ENCODE results near the gene CTLA4.
A peak's percentile ranks its signal among the peaks of the same experiment; 100 is the strongest.
"Not testable (repeated sequence)": the region's sequence is repeated elsewhere in the genome, so short reads cannot be mapped to it uniquely, and the experiment has no call there.

The CTLA4 gene

DNA sequence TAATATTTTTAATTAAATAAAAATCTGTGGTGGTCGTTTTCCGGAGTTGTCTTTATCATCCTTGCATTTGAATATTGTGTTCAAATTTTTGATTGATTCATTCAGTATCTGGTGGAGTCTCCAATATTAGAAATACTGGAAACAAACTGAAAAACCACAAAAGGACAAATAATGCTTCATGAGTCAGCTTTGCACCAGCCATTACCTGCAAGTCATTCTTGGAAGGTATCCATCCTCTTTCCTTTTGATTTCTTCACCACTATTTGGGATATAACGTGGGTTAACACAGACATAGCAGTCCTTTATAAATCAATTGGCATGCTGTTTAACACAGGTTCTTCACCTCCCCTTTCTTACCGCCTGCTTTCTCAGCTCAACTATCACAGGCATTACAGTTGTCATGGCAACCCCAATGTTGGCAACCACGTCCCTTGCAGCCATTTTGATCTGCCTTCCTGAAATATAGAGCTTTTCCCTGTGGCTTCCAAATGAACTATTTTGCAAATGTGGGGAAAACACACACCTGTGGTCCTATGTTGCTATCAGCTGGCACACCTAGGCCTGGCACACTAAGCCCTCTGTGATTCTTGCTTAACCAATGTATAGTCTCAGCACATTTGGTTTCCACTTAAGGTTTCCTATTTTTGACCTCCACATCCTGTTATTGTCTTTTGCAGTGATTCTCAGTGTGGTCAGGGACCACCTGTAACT is 6.5 kb downstream of the CTLA4 start:
- H3K4me3 ChIP-seq (ENCODE audit: low read length in 2 of 2): no peak overlapping the region
- H3K27me3 ChIP-seq (ENCODE audit: control insufficient read depth in 1 of 2, insufficient read depth in 2 of 2, low read length in 2 of 2): no peaks in the 10 kb centered on the region
- no peaks in the 10 kb centered on the region for H3K9me3 ChIP-seq (ENCODE audit: control insufficient read depth in 2 of 2, low read length in 2 of 2)
- H3K36me3 ChIP-seq (ENCODE audit: control insufficient read depth in 2 of 2, insufficient read depth in 2 of 2, low read length in 2 of 2): no peaks in the 10 kb centered on the region
- no peak overlapping the region for H3K9ac ChIP-seq (ENCODE audit: low read length in 2 of 2)
- no peak overlapping the region for H3K27ac ChIP-seq (ENCODE audit: low read length)
- H3K4me1 ChIP-seq (ENCODE audit: control insufficient read depth, insufficient read depth, low read length): peaks cover 2% of the 10 kb centered on the region

DNA sequence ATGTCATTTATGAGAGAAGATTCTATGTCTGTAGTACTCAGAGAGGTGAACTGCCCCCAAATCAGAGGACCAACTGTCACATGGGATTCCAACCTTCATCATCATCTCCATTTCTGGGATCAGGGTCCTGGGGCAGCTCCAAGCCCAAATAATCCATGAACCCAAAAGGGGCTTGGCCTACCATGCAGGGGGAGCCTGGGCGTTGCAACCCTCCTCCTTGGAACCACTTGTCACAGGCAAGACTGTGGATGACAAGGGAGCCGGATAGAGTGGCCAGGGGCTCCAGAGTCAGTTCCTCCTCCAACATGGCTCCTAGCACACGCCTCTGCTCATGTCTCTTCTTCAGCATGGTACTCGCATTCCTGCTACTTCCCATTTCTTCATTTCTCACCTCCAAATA is 7.9 kb downstream of the CTLA4 start:
- no peaks in the 10 kb centered on the region for H3K9me3 ChIP-seq (ENCODE audit: control insufficient read depth in 2 of 2, low read length in 2 of 2)
- no peak overlapping the region for H3K27ac ChIP-seq (ENCODE audit: low read length)
- peaks cover 2% of the 10 kb centered on the region for H3K4me1 ChIP-seq (ENCODE audit: control insufficient read depth, insufficient read depth, low read length)
- no peak overlapping the region for H3K9ac ChIP-seq (ENCODE audit: low read length in 2 of 2)
- H3K4me3 ChIP-seq (ENCODE audit: low read length in 2 of 2): no peak overlapping the region
- no peaks in the 10 kb centered on the region for H3K27me3 ChIP-seq (ENCODE audit: control insufficient read depth in 1 of 2, insufficient read depth in 2 of 2, low read length in 2 of 2)
- no peaks in the 10 kb centered on the region for H3K36me3 ChIP-seq (ENCODE audit: control insufficient read depth in 2 of 2, insufficient read depth in 2 of 2, low read length in 2 of 2)

DNA sequence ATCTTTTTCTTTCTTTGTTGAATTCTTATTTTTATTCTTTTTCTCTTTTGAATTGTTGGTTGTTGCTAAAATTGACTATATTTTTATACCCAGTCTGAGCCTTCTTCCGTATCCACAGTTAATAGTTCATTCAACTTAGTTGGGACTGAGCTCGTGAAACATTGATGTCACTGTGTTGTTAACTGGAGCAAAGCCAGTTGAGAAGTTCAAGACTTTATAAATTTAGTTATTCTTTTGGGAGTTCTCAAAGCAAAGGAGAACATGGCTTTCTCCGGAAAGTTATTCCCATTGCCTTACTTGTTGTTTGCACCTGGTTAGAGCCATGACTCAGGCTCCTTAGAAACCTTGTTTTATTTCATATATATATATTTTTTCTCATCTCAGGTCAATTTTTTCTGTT is 8.8 kb downstream of the CTLA4 start:
- Histone ChIP-seq H3K9ac (ENCODE audit: low read length in 2 of 2) (no peak overlapping the region), H3K9me3 (ENCODE audit: control insufficient read depth in 2 of 2, low read length in 2 of 2) (no peaks in the 10 kb centered on the region), H3K27ac (ENCODE audit: low read length) (no peak overlapping the region), H3K4me1 (ENCODE audit: control insufficient read depth, insufficient read depth, low read length) (peaks cover 2% of the 10 kb centered on the region), H3K27me3 (ENCODE audit: control insufficient read depth in 1 of 2, insufficient read depth in 2 of 2, low read length in 2 of 2) (no peaks in the 10 kb centered on the region), H3K36me3 (ENCODE audit: control insufficient read depth in 2 of 2, insufficient read depth in 2 of 2, low read length in 2 of 2) (no peaks in the 10 kb centered on the region), H3K4me3 (ENCODE audit: low read length in 2 of 2) (no peak overlapping the region)

DNA sequence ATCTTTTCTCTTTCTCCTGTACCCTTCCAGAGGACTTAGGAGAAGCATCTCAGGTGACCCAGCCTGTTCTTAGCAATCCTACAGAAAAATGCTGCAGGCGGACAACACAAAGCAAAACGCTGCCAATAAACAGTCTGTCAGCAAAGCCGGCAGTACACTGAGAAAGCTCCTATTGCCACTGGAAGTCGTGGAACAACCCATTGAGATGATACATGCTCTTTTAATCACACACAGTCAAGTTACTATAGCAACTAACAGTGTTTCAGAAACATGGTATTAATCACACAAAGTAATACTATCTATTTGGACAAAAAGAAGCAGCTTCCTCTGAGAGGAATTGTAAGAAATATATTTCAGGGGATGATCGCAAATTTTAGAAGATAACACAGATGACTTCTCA is 10.5 kb downstream of the CTLA4 start:
- Histone ChIP-seq H3K4me3 (ENCODE audit: low read length in 2 of 2) (no peak overlapping the region), H3K9ac (ENCODE audit: low read length in 2 of 2) (no peak overlapping the region), H3K27me3 (ENCODE audit: control insufficient read depth in 1 of 2, insufficient read depth in 2 of 2, low read length in 2 of 2) (no peaks in the 10 kb centered on the region), H3K4me1 (ENCODE audit: control insufficient read depth, insufficient read depth, low read length) (peaks cover 9% of the 10 kb centered on the region), H3K9me3 (ENCODE audit: control insufficient read depth in 2 of 2, low read length in 2 of 2) (no peaks in the 10 kb centered on the region), H3K27ac (ENCODE audit: low read length) (no peak overlapping the region), H3K36me3 (ENCODE audit: control insufficient read depth in 2 of 2, insufficient read depth in 2 of 2, low read length in 2 of 2) (no peaks in the 10 kb centered on the region)

DNA sequence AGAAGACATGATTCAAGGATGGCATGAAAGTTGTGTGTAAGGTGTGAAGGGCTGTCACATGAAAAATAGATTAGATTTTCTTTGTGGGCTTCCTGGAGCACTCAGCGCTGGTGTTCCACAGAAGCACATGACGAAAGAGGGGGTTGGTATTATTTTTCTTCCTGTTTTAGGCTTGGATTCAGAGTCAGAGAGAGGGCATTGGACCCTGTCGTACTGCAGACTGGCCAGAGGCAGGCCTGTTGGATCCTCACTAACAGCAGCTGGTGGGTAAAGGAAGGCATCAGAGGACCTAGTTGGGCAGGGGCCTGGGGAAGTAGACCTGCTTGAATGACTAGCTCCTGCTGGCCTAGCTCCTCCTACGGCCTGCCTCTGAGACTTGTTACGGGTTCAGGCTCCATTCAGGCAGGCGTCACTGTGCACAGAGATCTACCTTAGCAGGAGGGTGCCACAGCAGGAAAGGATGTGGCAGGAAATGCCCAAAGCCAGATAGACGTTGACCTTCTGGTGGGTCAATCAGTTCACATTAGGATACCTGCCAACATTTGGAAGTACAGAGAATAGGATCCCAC is 13.1 kb downstream of the CTLA4 start:
- Histone ChIP-seq H3K4me1 (ENCODE audit: control insufficient read depth, insufficient read depth, low read length) (peaks cover 14% of the 10 kb centered on the region), H3K9ac (ENCODE audit: low read length in 2 of 2) (no peak overlapping the region), H3K4me3 (ENCODE audit: low read length in 2 of 2) (no peak overlapping the region), H3K27ac (ENCODE audit: low read length) (no peak overlapping the region), H3K27me3 (ENCODE audit: control insufficient read depth in 1 of 2, insufficient read depth in 2 of 2, low read length in 2 of 2) (no peaks in the 10 kb centered on the region), H3K36me3 (ENCODE audit: control insufficient read depth in 2 of 2, insufficient read depth in 2 of 2, low read length in 2 of 2) (no peaks in the 10 kb centered on the region), H3K9me3 (ENCODE audit: control insufficient read depth in 2 of 2, low read length in 2 of 2) (no peaks in the 10 kb centered on the region)

DNA sequence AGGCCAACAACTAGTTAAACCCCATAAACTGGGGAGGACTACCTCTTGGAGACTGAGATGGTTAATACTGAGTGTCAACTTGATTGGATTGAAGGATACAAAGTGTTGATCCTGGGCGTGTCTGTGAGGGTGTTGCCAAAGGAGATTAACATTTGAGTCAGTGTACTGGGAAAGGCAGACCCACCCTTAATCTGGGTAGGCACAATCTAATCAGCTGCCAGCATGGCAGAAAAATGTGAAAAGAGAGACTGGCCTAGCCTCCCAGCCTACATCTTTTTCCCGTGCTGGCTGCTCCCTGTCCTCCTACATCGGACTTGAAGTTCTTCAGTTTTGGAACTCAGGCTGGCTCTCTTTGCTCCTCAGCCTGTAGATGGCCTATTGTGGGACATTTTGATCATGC is 13.6 kb downstream of the CTLA4 start:
- not testable (repeated sequence) for H3K27me3 ChIP-seq (ENCODE audit: control insufficient read depth in 1 of 2, insufficient read depth in 2 of 2, low read length in 2 of 2); H3K36me3 ChIP-seq (ENCODE audit: control insufficient read depth in 2 of 2, insufficient read depth in 2 of 2, low read length in 2 of 2); H3K4me3 ChIP-seq (ENCODE audit: low read length in 2 of 2); H3K27ac ChIP-seq (ENCODE audit: low read length); H3K9me3 ChIP-seq (ENCODE audit: control insufficient read depth in 2 of 2, low read length in 2 of 2); H3K9ac ChIP-seq (ENCODE audit: low read length in 2 of 2)
- peaks cover 14% of the 10 kb centered on the region for H3K4me1 ChIP-seq (ENCODE audit: control insufficient read depth, insufficient read depth, low read length)

DNA sequence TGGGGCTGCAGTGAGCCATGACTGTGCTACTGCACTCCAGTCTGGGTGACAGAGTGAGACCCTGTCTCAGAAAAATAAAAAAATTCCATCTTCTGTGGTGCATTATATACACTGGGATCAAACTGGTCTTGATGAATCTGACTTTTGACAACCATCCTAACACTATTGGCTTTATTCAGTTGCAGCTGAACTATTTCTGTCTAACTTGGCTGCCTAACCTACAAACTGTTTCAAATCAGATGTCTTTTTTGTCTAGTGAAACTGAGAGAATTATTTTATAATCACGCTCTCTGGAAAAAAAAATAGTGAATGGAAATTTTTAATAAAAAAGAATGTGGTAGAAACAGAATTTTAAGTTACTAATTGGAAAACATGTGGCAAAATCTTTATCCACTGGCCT is 15.0 kb downstream of the CTLA4 start:
- Histone ChIP-seq H3K36me3 (ENCODE audit: control insufficient read depth in 2 of 2, insufficient read depth in 2 of 2, low read length in 2 of 2) (no peaks in the 10 kb centered on the region), H3K9me3 (ENCODE audit: control insufficient read depth in 2 of 2, low read length in 2 of 2) (no peaks in the 10 kb centered on the region), H3K27ac (ENCODE audit: low read length) (no peak overlapping the region), H3K27me3 (ENCODE audit: control insufficient read depth in 1 of 2, insufficient read depth in 2 of 2, low read length in 2 of 2) (no peaks in the 10 kb centered on the region), H3K9ac (ENCODE audit: low read length in 2 of 2) (no peak overlapping the region), H3K4me3 (ENCODE audit: low read length in 2 of 2) (no peak overlapping the region), H3K4me1 (ENCODE audit: control insufficient read depth, insufficient read depth, low read length) (peaks cover 14% of the 10 kb centered on the region)

DNA sequence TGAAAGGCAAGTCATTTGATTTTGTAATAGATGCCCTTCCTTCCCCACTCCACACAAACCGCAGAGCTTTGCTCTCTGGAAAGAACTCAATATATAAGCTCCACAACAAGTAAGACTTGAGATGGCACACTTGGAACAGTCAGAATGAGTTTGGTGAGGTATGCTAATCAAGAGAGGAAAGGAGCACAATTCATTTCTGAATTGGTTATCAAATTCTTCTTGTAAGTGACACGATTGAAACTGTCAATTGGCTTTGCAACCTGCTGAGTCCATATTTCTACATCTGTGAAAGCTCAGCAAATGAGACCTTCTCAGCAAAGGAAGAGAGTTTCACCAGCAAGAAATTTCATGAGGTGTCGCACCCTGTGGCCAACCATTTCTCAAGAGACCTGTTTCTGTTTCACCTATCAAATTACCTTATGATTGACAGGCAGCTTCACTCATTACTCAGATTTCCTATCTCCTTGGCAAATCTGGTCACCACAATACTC is 19.1 kb downstream of the CTLA4 start:
- Histone ChIP-seq H3K9me3 (ENCODE audit: control insufficient read depth in 2 of 2, low read length in 2 of 2) (no peaks in the 10 kb centered on the region), H3K36me3 (ENCODE audit: control insufficient read depth in 2 of 2, insufficient read depth in 2 of 2, low read length in 2 of 2) (no peaks in the 10 kb centered on the region), H3K27ac (ENCODE audit: low read length) (peak overlapping the region; percentile 63), H3K4me3 (ENCODE audit: low read length in 2 of 2) (no peak overlapping the region), H3K9ac (ENCODE audit: low read length in 2 of 2) (no peak overlapping the region), H3K4me1 (ENCODE audit: control insufficient read depth, insufficient read depth, low read length) (peaks cover 16% of the 10 kb centered on the region), H3K27me3 (ENCODE audit: control insufficient read depth in 1 of 2, insufficient read depth in 2 of 2, low read length in 2 of 2) (no peaks in the 10 kb centered on the region)

DNA sequence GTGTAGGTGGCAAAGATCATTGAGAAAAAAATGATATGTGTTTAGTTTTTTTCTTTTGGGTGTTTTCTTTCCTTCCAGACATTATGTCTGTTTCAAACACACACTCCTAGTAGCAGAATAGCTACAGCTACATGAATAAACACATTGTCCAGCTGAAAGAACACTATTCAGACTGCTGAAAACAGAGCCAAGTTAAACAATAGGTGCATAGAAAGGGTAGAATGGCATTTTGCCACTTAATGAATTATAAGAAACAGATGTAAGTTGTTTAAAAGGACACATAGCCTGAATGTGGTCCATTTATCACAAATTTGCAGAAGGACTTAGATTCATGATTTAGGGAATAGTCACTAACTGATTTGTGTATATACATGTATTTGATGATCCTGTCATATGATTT is 20.1 kb downstream of the CTLA4 start:
- no peaks in the 10 kb centered on the region for H3K36me3 ChIP-seq (ENCODE audit: control insufficient read depth in 2 of 2, insufficient read depth in 2 of 2, low read length in 2 of 2)
- no peaks in the 10 kb centered on the region for H3K9me3 ChIP-seq (ENCODE audit: control insufficient read depth in 2 of 2, low read length in 2 of 2)
- no peak overlapping the region for H3K9ac ChIP-seq (ENCODE audit: low read length in 2 of 2)
- H3K4me3 ChIP-seq (ENCODE audit: low read length in 2 of 2): no peak overlapping the region
- peaks cover 9% of the 10 kb centered on the region for H3K4me1 ChIP-seq (ENCODE audit: control insufficient read depth, insufficient read depth, low read length)
- H3K27ac ChIP-seq (ENCODE audit: low read length): no peak overlapping the region
- H3K27me3 ChIP-seq (ENCODE audit: control insufficient read depth in 1 of 2, insufficient read depth in 2 of 2, low read length in 2 of 2): no peaks in the 10 kb centered on the region

DNA sequence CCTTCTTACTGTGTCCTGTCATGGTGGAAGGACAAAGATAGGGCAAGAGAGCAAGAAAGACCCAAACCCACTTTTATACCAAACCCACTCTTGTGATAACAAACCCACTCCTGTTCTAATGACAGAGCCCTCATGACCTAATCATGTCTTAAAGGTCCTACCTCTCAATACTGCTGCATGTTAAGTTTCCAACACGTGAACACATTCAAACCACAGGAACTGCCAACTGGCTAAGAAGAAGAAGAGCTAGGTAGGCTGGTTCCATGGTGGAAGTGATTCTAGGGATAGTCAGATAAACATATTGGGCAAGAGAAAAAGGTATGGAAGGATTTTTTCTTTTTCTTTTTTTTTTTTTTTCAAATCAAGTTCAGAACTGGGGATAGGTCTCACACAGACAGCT is 22.0 kb downstream of the CTLA4 start:
- Histone ChIP-seq H3K4me3 (ENCODE audit: low read length in 2 of 2) (no peak overlapping the region), H3K27me3 (ENCODE audit: control insufficient read depth in 1 of 2, insufficient read depth in 2 of 2, low read length in 2 of 2) (no peaks in the 10 kb centered on the region), H3K36me3 (ENCODE audit: control insufficient read depth in 2 of 2, insufficient read depth in 2 of 2, low read length in 2 of 2) (no peaks in the 10 kb centered on the region), H3K4me1 (ENCODE audit: control insufficient read depth, insufficient read depth, low read length) (peaks cover 17% of the 10 kb centered on the region), H3K9ac (ENCODE audit: low read length in 2 of 2) (no peak overlapping the region), H3K27ac (ENCODE audit: low read length) (no peak overlapping the region), H3K9me3 (ENCODE audit: control insufficient read depth in 2 of 2, low read length in 2 of 2) (no peaks in the 10 kb centered on the region)

DNA sequence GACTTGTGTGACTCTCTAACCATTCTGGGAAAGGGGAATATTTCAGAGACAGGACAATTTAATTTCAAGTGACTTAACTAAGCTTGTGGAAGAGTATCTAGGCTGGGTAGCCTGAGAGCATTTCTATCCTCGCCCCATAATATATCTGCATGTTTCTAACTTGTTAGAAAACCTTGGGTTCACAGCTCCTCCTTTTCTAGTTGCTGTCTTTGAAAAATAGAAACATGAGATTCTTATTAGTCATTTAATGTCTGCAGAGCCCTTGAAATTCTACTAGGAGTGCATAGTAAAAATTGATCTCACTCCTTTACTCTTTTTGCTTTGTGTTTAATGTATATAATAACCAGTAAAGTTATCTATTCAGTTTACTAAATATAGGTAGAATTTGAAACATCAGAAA is 22.4 kb downstream of the CTLA4 start:
- H3K4me1 ChIP-seq (ENCODE audit: control insufficient read depth, insufficient read depth, low read length): peaks cover 17% of the 10 kb centered on the region
- no peak overlapping the region for H3K4me3 ChIP-seq (ENCODE audit: low read length in 2 of 2)
- no peaks in the 10 kb centered on the region for H3K36me3 ChIP-seq (ENCODE audit: control insufficient read depth in 2 of 2, insufficient read depth in 2 of 2, low read length in 2 of 2)
- H3K9me3 ChIP-seq (ENCODE audit: control insufficient read depth in 2 of 2, low read length in 2 of 2): no peaks in the 10 kb centered on the region
- no peak overlapping the region for H3K27ac ChIP-seq (ENCODE audit: low read length)
- no peaks in the 10 kb centered on the region for H3K27me3 ChIP-seq (ENCODE audit: control insufficient read depth in 1 of 2, insufficient read depth in 2 of 2, low read length in 2 of 2)
- no peak overlapping the region for H3K9ac ChIP-seq (ENCODE audit: low read length in 2 of 2)

All from stomach smooth muscle (tissue), 2 donors.